CD4-positive, alpha-beta T cell treated with Interleukin-17A for 1 hour (primary cell): Measurements from ENCODE around the gene L3HYPDH.

ENCODE experiments used
- DNase-seq: peaks from one replicate; pipeline ENCODE4 v3.0.0-alpha.2; 2020

L3HYPDH gene

DNA sequence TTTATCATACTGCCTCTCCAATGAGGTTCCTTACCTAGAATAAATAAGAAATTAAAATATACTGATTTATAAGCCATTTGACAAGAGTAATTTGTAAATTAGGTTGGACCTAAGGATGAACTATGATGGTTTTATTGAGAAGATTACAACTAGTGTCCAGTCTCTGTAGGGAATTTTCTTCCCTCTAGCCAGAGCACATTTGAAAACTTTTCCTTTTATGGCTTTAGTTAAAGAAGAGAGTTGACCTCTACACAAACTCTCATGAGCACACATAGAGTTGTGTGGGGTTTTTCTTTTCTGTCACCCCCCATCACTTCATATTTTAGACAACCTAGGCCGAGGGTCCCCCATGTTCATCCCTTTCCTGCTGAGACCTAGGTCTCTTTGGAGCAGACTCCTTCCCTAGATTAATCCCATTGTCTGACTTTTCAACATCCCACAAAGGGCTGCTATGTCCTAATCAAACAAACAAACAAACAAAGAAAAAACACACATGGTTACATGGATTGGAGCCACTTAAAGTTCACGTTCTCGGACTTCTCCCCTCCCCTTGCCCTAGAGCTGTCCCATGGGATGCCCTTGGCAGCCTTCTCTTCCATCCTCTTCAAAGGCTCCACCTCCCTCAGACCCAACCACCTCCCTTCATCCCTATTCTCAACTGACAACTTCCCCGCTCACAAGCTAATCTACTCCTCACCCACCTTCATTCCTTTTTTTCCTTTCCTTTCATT, 59.7 kb downstream of the L3HYPDH start:
- DNase-seq, result no peak
